Hematopoietic multipotent progenitor cell treated with erythropoietin and hydrocortisone succinate and interleukin-3 and kit ligand, for 8 days (in vitro differentiated cells): Measurements from ENCODE around the gene ZDHHC24.
"Not testable (repeated sequence)": the region's sequence is repeated elsewhere in the genome, so short reads cannot be mapped to it uniquely, and the experiment has no call there.

Experiments
- DNase-seq: peaks from one replicate; pipeline ENCODE4 v3.0.0-alpha.2; 2015

The ZDHHC24 gene

GRCh38 chr11:66543263-66544107 is 2.4 kb downstream of the ZDHHC24 start:
- peak; percentile 69 for DNase-seq

GRCh38 chr11:66542362-66542761 is 3.5 kb downstream of the ZDHHC24 start:
- DNase-seq: no peak

GRCh38 chr11:66541892-66542291 is 4.0 kb downstream of the ZDHHC24 start:
- DNase-seq: no peak

DNA sequence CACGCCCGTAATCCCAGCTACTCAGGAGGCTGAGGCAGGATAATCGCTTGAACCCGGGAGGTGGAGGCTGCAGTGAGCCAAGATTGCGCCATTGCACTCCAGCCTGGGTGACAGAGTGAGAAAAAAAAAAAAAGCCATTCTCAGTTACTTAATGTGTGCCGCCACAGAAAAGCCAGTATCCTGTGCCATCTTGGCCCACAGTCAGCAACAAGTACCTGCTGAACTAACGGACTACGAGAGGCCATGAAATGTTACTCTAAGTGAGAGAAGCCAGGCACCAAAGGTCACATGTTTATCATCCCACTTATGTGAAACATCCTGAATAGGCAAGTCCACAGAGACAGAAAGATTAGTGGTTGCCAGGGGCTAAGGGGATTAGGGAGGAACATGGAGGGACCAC is 5.2 kb downstream of the ZDHHC24 start:
- not testable (repeated sequence) for DNase-seq

DNA sequence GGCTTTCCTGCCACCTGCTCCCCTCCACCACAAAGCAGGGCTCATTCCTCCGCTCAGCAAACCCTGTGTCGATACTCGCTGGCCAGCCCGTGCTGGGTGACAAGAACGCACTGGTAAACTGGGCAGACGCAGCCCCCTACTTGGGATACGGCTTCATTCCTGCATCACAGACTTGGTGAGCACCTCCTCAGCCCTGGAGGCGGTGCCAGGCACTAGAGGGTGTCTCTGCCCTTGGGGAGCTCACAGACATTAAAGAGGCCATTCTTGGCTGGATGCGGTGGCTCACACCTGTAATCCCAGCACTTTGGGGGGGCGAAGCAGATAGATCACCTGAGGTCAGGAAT is 6.0 kb downstream of the ZDHHC24 start:
- no peak for DNase-seq

- DNase-seq: no peak
Measured at GRCh38 chr11:66539170-66539869, 6.5 kb downstream of the ZDHHC24 start.

GRCh38 chr11:66532784-66533183 is 13.1 kb downstream of the ZDHHC24 start:
- no peak for DNase-seq

DNA sequence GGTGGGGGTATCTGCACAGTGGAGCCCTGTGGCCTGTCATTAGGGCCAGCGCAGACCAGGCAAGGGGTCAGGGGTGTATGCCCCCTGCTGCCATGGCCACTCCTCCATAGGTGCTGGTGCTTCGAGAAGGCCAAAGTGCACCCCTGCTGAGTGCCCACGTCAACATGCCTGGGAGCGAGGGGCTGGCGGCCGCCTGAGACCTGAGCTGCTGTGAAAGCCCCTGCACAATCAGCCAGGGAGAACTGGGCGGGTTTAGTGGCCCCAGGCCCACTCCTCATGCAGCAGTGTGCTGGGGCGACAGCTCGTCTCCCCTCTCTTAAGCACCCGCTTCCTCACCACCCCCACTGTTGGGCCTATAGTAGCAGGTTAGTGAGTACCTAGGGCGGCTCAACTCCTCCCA is 14.0 kb downstream of the ZDHHC24 start:
- DNase-seq: no peak

- no peak for DNase-seq
Measured at GRCh38 chr11:66530927-66531709, 14.7 kb downstream of the ZDHHC24 start.

GRCh38 chr11:66529655-66530054 is 16.2 kb downstream of the ZDHHC24 start:
- no peak for DNase-seq

DNA sequence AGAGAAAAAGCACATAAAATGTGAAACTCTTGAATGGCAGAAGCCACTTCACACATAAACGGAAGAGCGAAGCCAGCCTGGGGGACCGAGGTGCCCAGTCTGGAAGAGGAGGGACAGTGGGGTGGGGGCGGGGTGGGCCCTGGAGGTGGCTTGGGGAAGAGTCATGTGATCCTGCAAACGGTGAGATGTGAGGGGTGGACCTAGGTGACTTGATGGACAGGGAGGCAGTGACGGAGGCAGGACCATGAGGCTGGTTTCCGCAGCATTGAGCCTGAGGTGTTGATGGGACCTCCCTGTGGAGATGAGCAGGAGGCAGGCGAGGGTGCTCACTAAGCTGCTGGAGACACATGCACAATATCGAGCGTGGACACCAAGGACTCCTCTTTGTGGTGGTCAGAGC is 16.8 kb downstream of the ZDHHC24 start:
- no peak for DNase-seq

- DNase-seq: no peak
Measured at GRCh38 chr11:66524304-66525040, 21.4 kb downstream of the ZDHHC24 start.

DNA sequence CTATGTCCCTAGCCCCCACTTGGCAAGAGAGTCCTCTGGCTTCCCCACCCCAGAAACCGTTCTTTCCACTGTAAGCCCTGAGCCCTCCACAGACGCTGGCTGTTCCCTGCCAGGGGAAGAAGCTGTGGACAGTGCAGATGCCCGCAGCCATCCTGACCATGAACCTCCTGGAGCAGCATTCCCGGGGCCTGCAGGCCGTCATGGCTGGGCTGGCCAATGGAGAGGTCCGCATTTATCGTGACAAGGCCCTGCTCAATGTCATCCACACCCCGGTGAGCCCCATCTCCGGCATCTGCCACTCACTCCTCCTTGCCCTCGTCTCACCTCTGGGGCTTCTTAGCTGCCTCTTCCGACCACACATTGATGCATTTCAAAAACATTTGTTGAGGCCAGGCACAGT is 22.2 kb downstream of the ZDHHC24 start:
- no peak for DNase-seq

DNA sequence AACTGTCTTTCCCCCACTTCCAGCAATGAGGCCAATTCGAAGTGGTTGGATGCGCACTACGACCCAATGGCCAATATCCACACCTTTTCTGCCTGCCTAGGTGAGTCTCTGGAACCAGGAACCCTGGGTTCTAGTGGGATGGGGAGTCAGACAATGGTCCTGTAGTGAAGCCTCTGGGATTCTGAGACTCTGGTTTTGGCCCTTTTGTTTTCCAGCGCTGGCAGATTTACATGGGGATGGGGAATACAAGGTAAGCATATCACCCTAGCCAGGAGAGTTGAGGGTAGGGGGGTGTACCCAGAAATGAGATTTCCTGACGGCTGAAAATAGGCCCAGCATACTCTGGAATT is 34.9 kb downstream of the ZDHHC24 start:
- DNase-seq: no peak

- DNase-seq: peak; percentile 79
Measured at GRCh38 chr11:66510271-66510989, 35.4 kb downstream of the ZDHHC24 start, which contains the start of gene BBS1. Gene BBS1 (plus strand): TSS chr11:66510635. CDS start chr11:66510660, 25 bp downstream.

DNA sequence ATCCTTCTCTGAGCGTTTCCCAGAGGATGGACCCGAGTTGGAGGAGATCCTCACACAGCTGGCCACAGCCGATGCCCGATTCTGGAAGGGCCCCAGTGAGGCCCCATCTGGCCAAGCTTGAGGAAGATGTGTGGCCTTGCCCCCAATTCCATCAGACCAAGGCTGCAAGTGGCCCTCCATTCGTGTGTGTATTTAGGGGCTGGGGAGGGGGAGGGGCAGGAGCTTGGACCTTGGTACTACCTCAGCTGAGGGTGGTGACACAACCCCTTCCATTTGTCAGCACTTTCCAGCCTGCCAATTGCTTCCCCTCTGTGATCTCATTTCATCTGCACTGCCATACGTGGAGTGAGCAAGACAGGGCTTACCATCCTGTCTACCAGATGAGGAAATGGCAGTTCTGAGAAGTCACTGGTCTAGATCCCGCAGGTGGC is 36.7 kb downstream of the ZDHHC24 start:
- DNase-seq: peak; percentile 5

GRCh38 chr11:66505276-66505816 is 40.5 kb downstream of the ZDHHC24 start:
- DNase-seq: no peak

GRCh38 chr11:66498506-66498905 is 47.3 kb downstream of the ZDHHC24 start:
- no peak for DNase-seq

DNA sequence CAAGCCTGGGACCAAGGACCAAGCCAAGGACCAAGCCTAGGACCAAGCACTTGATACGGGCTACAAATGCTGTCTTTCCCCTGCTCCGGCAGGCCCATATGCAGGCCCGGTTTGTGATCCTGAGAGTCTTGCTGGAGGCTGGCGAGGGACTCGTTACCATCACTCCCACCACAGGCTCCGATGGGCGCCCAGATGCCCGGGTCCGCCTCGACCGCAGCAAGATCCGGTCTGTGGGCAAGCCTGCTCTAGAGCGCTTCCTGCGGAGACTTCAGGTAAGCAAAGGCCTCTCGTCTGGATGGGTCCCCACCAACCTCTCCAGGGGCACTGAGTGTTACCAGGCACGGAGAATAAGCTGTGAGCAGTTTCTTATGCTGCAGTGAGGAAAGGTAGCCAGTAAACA is 48.6 kb downstream of the ZDHHC24 start:
- DNase-seq: no peak

DNA sequence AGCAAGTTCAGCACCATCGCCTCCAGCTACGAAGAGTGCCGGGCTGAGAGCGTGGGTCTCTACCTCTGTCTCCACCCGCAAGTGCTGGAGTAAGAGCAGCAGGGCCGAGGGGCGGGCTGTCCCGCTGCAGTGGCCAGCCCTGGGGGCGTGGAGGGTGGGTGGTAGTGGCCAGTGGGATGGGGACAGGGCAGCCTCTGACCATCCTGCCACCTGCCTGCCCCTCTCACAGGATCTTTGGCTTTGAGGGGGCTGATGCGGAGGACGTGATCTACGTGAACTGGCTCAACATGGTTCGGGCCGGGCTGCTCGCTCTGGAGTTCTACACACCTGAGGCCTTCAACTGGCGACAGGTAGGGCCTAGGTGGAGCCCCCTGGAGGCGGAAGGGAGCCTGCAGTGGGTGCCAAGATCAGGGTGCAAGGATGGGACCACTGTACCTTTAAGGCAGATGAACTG is 50.4 kb downstream of the ZDHHC24 start:
- no peak for DNase-seq

- DNase-seq: no peak
Measured at GRCh38 chr11:66494935-66495334, 50.9 kb downstream of the ZDHHC24 start.

DNA sequence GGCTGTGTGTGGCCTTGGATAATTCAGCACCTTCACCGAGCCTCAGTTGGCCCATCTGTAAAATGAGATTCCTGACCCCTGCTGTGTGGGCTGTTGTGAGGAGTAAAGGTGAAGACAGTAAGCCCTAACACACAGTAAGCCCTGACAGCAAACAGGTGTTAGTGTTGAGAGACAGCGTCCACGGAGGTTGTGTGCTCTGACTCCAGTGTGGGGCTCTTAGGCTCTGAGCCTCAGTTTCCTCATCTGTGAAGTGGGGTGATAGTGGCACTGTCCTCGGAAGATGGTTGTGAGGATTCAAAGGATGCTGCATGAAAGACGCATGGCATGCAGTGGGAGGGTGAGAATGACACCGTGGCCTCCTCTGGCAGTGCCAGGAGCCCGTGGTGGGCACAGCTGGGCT is 51.4 kb downstream of the ZDHHC24 start:
- DNase-seq: no peak
